NB4 (cell line): Measurements from ENCODE around the gene TYW1.
"Not testable (repeated sequence)": the region's sequence is repeated elsewhere in the genome, so short reads cannot be mapped to it uniquely, and the experiment has no call there.

Source experiments
- DNase-seq: peaks from one replicate; pipeline ENCODE4 v3.0.0; 2010; ENCODE audit warnings: low read depth
- H3K4me3 ChIP-seq: one replicate; pipeline ENCODE4 v1.5.1; 2011; ENCODE audit warnings: mild to moderate bottlenecking, low read depth, low read length, moderate library complexity

Gene TYW1

GRCh38 chr7:67149131-67149530 is 152.5 kb downstream of the TYW1 start:
- DNase-seq, H3K4me3 ChIP-seq: not testable (repeated sequence)

DNA sequence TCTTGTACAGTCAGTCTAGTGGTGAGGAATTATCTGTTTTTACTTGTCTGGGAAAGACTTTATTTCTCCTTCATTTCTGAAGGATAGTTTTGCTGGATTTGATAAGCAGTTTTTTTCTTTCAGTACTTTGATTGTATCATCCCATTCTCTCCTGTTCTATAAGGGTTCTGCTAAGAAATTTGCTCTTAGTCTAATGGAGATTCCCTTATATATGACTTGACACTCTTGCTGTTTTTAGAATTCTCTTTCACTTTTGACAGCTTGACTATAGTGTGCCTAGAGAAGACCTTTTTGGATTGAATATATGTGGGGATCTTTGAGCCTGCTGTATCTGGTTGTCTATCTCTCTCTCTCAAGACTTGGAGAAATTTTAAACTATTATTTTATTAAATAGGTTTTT is 157.7 kb downstream of the TYW1 start:
- not testable (repeated sequence) for H3K4me3 ChIP-seq, DNase-seq

DNA sequence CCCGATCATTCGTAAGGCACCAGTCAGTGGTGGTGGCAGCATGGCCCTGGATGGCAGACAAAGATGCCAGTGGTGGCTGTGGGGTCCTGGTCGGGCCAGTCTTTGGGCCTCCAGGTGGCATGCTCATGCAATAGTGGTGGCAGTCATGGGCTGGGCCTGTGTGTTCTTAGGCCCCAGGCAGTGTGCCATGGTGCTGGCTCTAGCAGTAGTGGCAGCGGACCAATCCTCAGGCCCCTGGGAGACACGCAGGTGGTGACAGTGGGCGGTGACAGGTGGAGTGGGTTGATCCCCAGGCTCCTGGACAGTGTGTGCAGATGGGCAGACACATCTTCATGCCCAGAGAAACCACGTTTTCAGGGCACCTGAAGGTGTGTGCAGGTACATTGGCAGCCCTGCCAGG is 159.4 kb downstream of the TYW1 start:
- not testable (repeated sequence) for DNase-seq, H3K4me3 ChIP-seq

GRCh38 chr7:67163285-67163684 is 166.7 kb downstream of the TYW1 start:
- DNase-seq, H3K4me3 ChIP-seq: not testable (repeated sequence)

DNA sequence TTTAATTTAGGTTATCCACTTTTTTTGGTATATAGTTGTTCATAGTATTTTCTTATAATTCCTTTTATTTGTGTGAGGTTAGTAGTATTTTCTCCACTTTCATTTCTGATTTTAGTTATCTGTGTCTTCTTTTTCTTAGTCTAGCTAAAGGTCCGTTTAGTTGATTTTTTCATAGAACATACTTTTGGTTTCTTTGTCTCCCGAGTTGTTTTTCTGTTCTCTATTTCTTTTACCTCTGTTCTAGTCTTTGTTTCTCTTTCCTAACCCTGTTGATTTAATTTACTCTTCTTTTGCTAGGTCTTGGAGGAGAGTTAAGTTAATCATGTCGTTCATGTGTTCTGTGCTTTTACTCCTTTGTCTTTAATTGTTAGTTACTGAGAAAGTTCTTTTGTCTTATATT is 174.5 kb downstream of the TYW1 start:
- not testable (repeated sequence) for DNase-seq, H3K4me3 ChIP-seq

DNA sequence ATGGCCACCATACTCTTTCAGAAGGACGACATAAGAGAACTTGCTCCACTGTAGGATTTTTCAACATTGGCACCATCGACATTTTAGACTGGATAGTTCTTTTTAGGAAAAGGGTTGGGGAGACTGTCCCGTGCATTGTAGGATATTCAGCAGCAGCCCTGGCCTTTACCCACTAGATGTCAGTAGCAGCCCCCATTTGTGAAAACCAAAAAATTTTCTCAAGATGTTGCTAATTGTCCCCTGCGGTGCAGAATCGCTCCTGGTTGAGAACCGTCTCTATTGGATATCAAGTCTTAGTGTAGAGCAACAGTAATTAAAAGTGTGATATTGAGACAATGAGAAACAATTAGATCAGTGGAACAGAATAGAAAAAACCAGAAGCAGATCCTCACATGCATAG is 180.1 kb downstream of the TYW1 start:
- DNase-seq, H3K4me3 ChIP-seq: not testable (repeated sequence)

- not testable (repeated sequence) for DNase-seq, H3K4me3 ChIP-seq
Observed at GRCh38 chr7:67178915-67179688, 182.5 kb downstream of the TYW1 start.

DNA sequence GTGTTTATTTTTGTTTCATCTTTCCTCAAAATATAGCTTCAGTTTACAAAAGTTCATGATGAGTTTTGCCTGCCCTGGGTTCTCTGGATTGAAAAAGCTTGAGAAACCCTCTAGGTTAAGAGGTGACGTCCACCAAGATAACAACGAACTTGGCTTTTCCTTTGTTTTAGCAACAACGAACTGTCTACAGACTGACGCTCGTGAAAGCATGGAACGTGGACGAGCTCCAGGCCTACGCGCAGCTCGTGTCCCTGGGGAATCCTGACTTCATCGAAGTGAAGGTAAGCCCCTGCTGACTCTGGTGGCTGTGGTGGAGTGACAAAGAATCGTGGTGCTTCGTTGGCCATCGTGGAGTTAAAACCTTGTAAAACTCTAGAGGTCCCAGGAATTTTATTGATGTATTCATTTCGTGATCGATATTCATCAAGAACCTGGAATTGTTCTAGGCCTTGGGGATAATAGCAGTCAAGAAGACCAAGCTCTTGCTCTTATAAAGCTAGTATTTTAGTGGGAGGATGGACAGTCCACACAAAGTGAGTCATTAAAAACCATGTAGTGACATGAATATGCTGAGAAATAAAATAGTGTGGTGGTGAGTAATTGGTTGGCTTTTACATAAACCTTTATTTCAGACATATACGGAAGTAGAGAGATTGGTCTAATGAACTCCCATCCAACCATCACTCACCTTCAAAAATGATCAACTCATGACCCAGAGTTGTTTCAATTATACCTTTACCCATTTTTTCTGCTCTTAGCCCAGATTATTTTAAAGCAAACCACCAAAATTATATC is 186.5 kb downstream of the TYW1 start:
- DNase-seq, H3K4me3 ChIP-seq: not testable (repeated sequence)

GRCh38 chr7:67184912-67185659 is 188.5 kb downstream of the TYW1 start:
- H3K4me3 ChIP-seq, DNase-seq: not testable (repeated sequence)

- DNase-seq, H3K4me3 ChIP-seq: not testable (repeated sequence)
Observed at GRCh38 chr7:67185660-67186129, 189.1 kb downstream of the TYW1 start.

DNA sequence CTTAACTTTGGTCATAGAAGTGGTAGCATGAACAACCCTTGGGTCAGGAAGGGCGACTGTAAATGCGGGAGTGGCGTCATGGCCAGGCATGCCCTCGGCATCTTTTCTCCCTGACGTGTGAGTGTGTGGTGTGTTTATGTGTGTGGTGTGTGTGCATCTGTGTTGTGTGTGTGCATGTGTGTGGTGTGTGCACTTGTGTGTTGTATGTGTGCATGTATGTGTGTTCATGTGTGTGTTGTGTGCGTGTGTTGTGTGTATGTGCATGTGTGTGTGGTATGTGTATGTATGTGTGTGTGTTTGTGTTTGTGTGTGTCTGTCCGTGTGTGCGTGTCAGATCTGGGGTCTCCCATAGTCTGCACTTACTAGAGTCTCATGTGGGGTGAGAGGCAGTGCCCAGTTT is 192.5 kb downstream of the TYW1 start:
- not testable (repeated sequence) for DNase-seq, H3K4me3 ChIP-seq

DNA sequence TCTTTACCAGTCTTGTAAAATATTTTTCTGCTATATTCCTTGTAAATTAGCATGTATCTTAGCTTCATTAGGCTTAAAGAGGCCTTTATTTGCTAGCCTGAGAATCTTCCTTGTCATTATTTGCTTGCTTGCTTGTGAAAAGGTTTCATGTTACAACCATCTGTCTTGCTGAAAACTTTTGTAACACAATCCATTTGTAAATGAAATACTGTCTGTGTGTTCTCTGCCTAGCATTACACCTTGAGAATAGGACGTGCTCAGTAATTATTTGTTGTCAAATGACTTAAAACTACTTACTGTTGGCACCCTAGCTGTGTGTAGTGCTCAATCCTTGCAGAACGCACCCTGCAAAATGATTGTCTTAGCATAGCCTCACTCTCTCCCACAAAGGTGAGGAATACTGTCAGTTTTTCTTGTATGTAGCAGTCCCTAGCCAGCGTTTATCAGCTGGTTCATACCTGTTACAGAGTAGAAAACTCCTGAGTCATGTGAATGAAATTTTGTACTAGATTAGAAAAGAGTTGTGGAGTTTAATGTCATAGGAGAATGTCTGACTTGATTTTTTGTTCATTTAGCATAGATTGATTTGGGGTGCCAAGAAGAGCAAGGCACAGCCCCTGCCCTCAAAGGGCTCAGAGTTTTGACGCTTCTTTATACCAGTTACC is 193.3 kb downstream of the TYW1 start:
- H3K4me3 ChIP-seq, DNase-seq: not testable (repeated sequence)

DNA sequence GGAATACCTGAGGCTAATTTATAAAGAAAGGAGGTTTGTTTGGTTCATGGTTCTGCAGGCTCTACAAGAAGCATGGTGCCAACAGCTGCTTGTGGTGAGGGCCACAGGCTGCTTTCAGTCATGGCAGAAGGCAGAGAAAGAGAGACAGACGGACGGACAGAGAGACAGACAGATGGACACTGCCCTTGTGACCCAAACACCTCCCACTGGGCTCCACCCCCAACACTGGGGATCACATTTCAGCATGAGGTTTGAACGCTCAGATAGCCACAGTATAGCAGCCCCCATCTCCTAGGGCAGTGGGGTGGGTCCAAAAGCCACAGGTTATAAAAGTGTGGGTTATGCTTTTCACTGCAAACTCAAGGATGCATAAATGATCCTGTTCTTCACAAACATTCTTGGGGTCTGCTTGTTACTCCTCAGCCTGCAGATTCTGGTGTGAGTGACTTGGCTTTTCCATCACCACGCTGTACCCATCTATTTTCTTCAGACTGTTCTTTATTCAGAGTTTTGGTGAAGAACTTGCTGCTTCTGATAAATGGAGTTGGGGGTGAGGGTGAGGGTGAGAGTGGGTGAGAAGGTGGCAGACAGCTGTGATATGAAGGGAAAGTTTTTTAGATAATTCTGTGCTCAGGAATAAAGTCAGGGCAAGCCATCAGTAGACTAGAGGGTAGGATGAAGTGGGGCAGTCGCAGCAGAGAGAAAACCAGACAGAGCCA is 194.5 kb downstream of the TYW1 start:
- not testable (repeated sequence) for DNase-seq, H3K4me3 ChIP-seq

DNA sequence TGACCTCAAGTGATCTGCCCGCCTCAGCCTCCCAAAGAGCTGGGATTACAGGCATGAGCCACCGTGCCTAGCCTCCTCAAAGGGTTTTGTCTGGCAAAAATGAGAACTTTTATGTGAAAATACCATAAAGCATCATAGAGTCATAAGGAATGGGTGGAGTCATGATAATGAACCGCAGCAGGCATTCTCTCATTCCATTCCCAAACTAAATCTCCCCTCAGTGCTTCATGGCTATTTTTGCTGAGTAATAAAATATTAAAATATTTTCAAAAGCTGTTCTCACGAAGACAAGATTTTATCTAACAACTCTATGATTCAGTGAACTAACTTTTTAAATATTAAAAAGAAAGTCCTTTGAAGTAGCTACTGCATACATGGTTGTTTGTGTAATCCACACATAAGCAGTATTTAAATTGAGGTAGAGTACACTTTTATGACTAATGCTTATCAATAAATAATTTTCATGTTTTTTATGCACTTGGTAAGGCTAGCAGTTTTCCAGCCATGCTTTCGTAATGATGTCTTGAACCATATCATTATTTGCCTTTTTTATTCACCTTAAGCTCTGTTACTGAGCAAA is 195.6 kb downstream of the TYW1 start:
- not testable (repeated sequence) for H3K4me3 ChIP-seq

GRCh38 chr7:67192889-67193613 is 196.4 kb downstream of the TYW1 start:
- H3K4me3 ChIP-seq, DNase-seq: not testable (repeated sequence)

More for the DNA sequence above, 195.6 kb downstream of the TYW1 start:
- DNase-seq, result not testable (repeated sequence)

DNA sequence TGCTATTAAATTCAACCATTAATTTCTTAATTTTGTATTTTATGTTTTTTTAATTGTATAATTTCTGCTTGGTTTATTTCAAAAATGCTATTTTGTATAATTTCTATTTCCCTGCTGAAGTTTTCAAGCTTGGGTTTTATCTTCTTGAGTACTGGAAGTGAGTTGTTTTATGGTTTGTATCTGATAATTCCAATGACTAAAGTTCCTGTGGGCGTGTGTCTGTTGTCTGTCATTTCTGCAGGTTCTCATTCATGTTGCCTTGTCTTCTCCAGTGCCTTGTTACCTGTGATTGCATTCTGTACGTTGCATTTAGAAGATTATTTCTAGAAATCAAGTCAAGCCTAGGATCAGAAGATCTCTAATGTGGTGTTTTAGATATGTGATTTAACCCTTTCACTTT is 199.5 kb downstream of the TYW1 start:
- H3K4me3 ChIP-seq, DNase-seq: not testable (repeated sequence)

DNA sequence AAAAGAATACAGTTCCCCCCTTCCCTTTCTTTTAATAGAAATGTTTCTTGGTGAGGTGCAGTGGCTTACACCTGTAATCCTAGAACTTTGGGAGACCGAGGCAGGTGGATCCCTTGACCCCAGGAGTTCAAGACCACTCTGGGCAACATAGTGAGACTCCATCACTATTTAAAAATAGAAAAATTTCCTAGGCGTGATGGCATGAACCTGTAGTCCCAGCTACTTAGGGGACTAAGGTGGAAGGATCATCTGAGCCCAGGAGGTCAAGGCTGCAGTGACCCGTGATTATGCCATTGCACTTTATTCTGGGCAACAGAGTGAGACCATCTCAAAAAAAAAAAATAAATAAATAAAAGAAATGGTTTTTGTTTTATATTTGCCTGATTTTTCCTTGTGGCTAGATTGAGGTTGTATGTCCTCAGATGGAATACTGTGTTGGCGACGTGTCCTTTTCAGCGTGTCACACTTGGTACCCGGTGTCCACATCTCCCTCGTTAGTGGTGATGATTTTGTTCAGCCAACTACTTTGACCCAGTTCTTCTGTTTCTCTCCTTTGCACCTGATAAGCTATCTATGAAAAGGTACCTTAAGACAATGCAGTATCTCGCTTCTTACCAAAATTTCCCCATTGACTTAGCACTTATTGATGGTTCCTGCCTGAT is 202.4 kb downstream of the TYW1 start:
- DNase-seq, result not testable (repeated sequence)

More for the DNA sequence above, 202.4 kb downstream of the TYW1 start:
- H3K4me3 ChIP-seq, result not testable (repeated sequence)
